ENCODE results near the gene IMP4.

IMP4 gene

GRCh38 chr2:130336877-130337734 lies 5.6 kb upstream of the IMP4 start:
- peak; percentile 46 for DNase-seq

- no peak for DNase-seq
Measured at GRCh38 chr2:130337735-130338325, 4.9 kb upstream of the IMP4 start.

- no peak for DNase-seq
Measured at GRCh38 chr2:130338793-130339345, 3.8 kb upstream of the IMP4 start.

GRCh38 chr2:130339885-130340745 lies 2.6 kb upstream of the IMP4 start:
- no peak for DNase-seq

- no peak for DNase-seq
Measured at GRCh38 chr2:130341562-130342019, 1.1 kb upstream of the IMP4 start.

- peak; percentile 90 for DNase-seq
Measured at GRCh38 chr2:130342020-130342532, 621 bp upstream of the IMP4 start.

- no peak for DNase-seq
Measured at GRCh38 chr2:130344578-130344977, 1.9 kb downstream of the IMP4 start.

GRCh38 chr2:130345091-130345490 lies 2.4 kb downstream of the IMP4 start:
- DNase-seq, result no peak

GRCh38 chr2:130345611-130346010 lies 2.9 kb downstream of the IMP4 start:
- no peak for DNase-seq

GRCh38 chr2:130346041-130346740 lies 3.5 kb downstream of the IMP4 start:
- no peak for DNase-seq

- no peak for DNase-seq
Measured at GRCh38 chr2:130346741-130347066, 4.0 kb downstream of the IMP4 start.

- no peak for DNase-seq
Measured at GRCh38 chr2:130347220-130347925, 4.7 kb downstream of the IMP4 start.

GRCh38 chr2:130349174-130349573 lies 6.5 kb downstream of the IMP4 start:
- no peak for DNase-seq

GRCh38 chr2:130351711-130352110 lies 9.0 kb downstream of the IMP4 start:
- DNase-seq, result no peak

GRCh38 chr2:130352237-130352636 lies 9.5 kb downstream of the IMP4 start:
- no peak for DNase-seq

- DNase-seq, result no peak
Measured at GRCh38 chr2:130353291-130354138, 10.8 kb downstream of the IMP4 start.

GRCh38 chr2:130354139-130354428 lies 11.4 kb downstream of the IMP4 start:
- DNase-seq, result no peak

- DNase-seq, result no peak
Measured at GRCh38 chr2:130355172-130355577, 12.5 kb downstream of the IMP4 start.

GRCh38 chr2:130355578-130356431 lies 13.1 kb downstream of the IMP4 start, which contains the start of gene PTPN18:
PTPN18 (plus strand) TSS chr2:130356056; CDS start chr2:130356108, 52 bp downstream.
- DNase-seq, result peak; percentile 45

- no peak for DNase-seq
Measured at GRCh38 chr2:130357864-130358263, 15.2 kb downstream of the IMP4 start.

Data from central memory CD4-positive, alpha-beta T cell (primary cell).